Hepatocyte (in vitro differentiated cells): Measurements from ENCODE around the gene CAPN2. TPM values are rescaled to one million over a fixed set of nuclear protein-coding genes. Genes with fewer than 3 reads are reported as not detected.
A peak's percentile ranks its signal among the peaks of the same experiment; 100 is the strongest.

Experiments used
- DNase-seq: peaks from one replicate; pipeline ENCODE4 v3.0.0-alpha.2; 2016; ENCODE audit warnings: low spot score
- H2AFZ ChIP-seq: fragments of 200-600 bp; sonication (generic); 2 replicates; pipeline ENCODE4 v1.6.0; 2016; ENCODE audit warnings: antibody characterized with exemption, mild to moderate bottlenecking
- H3K27ac ChIP-seq: fragments of 200-600 bp; sonication (generic); 2 replicates; pipeline ENCODE4 v1.5.1; 2016; ENCODE audit warnings: mild to moderate bottlenecking
- H3K27me3 ChIP-seq: fragments of 200-600 bp; sonication (generic); 2 replicates; pipeline ENCODE4 v1.6.1; 2016
- H3K36me3 ChIP-seq: fragments of 200-600 bp; sonication (generic); replicated peaks from 2 replicates; pipeline ENCODE4 v1.5.1; 2016; ENCODE audit warnings: low read depth; ENCODE audit not compliant: insufficient read depth
- H3K4me1 ChIP-seq: fragments of 200-600 bp; sonication (generic); 2 replicates; pipeline ENCODE4 v1.5.1; 2016; ENCODE audit warnings: mild to moderate bottlenecking, moderate library complexity; ENCODE audit not compliant: insufficient read depth
- H3K4me2 ChIP-seq: fragments of 200-600 bp; sonication (generic); 2 replicates; pipeline ENCODE4 v1.6.0; 2016
- H3K4me3 ChIP-seq: fragments of 200-600 bp; sonication (generic); 2 replicates; pipeline ENCODE4 v1.5.1; 2016; ENCODE audit warnings: mild to moderate bottlenecking
- H3K79me2 ChIP-seq: fragments of 200-600 bp; sonication (generic); 2 replicates; pipeline ENCODE4 v1.6.0; 2017; ENCODE audit warnings: mild to moderate bottlenecking
- H3K9me2 ChIP-seq: fragments of 200-600 bp; sonication (generic); replicated peaks from 2 replicates; pipeline ENCODE4 v1.6.0; 2017; ENCODE audit warnings: mild to moderate bottlenecking; ENCODE audit not compliant: insufficient read depth
- H3K9me3 ChIP-seq: fragments of 200-600 bp; sonication (generic); 2 replicates; pipeline ENCODE4 v1.5.1; 2016; ENCODE audit warnings: low read depth, mild to moderate bottlenecking
- H4K20me1 ChIP-seq: fragments of 200-600 bp; sonication (generic); 2 replicates; pipeline ENCODE4 v1.6.0; 2016; ENCODE audit warnings: mild to moderate bottlenecking; ENCODE audit not compliant: insufficient read depth, poor library complexity, severe bottlenecking
- EZH2 ChIP-seq: fragments of 200-600 bp; sonication (generic); IDR thresholded peaks from 2 replicates; pipeline ENCODE4 v1.6.1; 2016; ENCODE audit warnings: antibody characterized with exemption, mild to moderate bottlenecking, borderline replicate concordance
- EZH2phosphoT487 ChIP-seq: fragments of 200-600 bp; sonication (generic); IDR thresholded peaks from one replicate; pipeline ENCODE4 v1.6.1; 2018; ENCODE audit warnings: antibody characterized with exemption, mild to moderate bottlenecking, low read depth, moderate library complexity; ENCODE audit not compliant: unreplicated experiment, severe bottlenecking
- WGBS: methylation state at CpG from one replicate; pipeline ENCODE4 v1.1.6; 2016; ENCODE audit warnings: low lambda C conversion rate; ENCODE audit errors: missing lambda C conversion rate; 5-methylcytosine and 5-hydroxymethylcytosine counted together
- polyA plus RNA-seq: library from polyadenylated mRNA; unstranded; fragments of >200 nt; fragmentation: Nextera tagmentation; extraction: Ambion mirVana; gene quantifications from 2 replicates; pipeline ENCODE4 v1.2.1, GENCODE V29; 2016
- total RNA-seq: library from RNA; depleted of rRNA; stranded (reverse); fragments of >200 nt; gene quantifications from 2 replicates; pipeline ENCODE4 v1.2.3, GENCODE V29; 2014
- TF ChIP-seq, protein P1 (sequence below): fragments of 200-600 bp; sonication (generic); IDR thresholded peaks from 2 replicates; pipeline ENCODE4 v1.5.1; 2016; ENCODE audit warnings: antibody characterized with exemption, mild to moderate bottlenecking; ENCODE audit not compliant: poor library complexity

Gene CAPN2
- total and polyA plus RNA-seq, 2 experiments from 2014 or later: 147 to 162 TPM

DNA sequence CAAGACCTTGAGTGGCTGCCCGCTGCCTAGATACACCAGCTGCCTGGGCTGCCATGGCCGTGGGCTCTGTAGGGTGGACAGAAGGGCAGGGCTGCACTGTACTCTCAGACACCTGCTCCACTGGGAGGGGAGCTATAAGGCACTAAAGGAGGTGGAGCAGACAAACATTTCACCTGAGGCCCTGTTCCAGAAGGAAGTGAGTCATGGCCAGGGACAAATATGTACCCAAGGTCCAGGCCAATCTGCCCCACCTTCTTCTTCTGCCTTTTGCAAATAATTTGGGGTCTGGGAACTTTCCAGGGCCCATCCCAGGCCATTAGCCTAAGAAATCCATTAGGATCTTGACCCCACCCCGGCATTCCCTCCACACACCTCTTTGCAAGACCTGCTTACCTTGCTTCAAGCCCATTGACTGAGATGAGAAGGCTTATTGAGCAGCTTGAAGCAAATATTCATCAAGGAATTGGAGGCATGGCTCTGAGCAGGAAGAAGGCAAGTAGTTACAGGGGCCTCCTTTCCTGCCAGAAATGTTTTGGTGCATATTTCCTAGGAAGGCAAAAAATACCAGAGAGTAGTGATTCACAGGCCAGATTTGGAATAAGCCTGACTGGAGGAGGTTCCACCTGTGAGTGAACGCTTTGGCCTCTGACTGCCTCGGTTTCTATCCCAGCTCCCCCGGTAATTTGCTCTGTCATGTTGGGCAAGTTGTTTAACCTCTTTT lies 46.6 kb upstream of the CAPN2 start, which contains the start of gene CAPN8:
Gene CAPN8 (minus strand): TSS at position 110 of the 721 bp plus-strand sequence. CDS start 55 bp downstream, at position 55.
- Histone ChIP-seq H4K20me1 (no peaks in the 10 kb centered on the region), H3K4me1 (no peaks in the 10 kb centered on the region), H3K36me3 (no peaks in the 10 kb centered on the region), H3K27me3 (no peaks in the 10 kb centered on the region), H3K4me3 (no peak within 1 kb of the TSS), H2AFZ (no peak within 1 kb of the TSS), H3K4me2 (peak within 1 kb of the TSS; percentile 57), H3K79me2 (no peaks in the 10 kb centered on the region), H3K9me2 (no peaks in the 10 kb centered on the region), H3K9me3 (no peaks in the 10 kb centered on the region), H3K27ac (peak within 1 kb of the TSS; percentile 90)
- DNase-seq: peak; percentile 56
- TF ChIP-seq EZH2 (no peak), EZH2phosphoT487 (no peak)
- TF ChIP-seq, protein P1, sequence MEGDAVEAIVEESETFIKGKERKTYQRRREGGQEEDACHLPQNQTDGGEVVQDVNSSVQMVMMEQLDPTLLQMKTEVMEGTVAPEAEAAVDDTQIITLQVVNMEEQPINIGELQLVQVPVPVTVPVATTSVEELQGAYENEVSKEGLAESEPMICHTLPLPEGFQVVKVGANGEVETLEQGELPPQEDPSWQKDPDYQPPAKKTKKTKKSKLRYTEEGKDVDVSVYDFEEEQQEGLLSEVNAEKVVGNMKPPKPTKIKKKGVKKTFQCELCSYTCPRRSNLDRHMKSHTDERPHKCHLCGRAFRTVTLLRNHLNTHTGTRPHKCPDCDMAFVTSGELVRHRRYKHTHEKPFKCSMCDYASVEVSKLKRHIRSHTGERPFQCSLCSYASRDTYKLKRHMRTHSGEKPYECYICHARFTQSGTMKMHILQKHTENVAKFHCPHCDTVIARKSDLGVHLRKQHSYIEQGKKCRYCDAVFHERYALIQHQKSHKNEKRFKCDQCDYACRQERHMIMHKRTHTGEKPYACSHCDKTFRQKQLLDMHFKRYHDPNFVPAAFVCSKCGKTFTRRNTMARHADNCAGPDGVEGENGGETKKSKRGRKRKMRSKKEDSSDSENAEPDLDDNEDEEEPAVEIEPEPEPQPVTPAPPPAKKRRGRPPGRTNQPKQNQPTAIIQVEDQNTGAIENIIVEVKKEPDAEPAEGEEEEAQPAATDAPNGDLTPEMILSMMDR: no peak
- 66% methylated on average over 6 of the region's 6 CpGs for WGBS

DNA sequence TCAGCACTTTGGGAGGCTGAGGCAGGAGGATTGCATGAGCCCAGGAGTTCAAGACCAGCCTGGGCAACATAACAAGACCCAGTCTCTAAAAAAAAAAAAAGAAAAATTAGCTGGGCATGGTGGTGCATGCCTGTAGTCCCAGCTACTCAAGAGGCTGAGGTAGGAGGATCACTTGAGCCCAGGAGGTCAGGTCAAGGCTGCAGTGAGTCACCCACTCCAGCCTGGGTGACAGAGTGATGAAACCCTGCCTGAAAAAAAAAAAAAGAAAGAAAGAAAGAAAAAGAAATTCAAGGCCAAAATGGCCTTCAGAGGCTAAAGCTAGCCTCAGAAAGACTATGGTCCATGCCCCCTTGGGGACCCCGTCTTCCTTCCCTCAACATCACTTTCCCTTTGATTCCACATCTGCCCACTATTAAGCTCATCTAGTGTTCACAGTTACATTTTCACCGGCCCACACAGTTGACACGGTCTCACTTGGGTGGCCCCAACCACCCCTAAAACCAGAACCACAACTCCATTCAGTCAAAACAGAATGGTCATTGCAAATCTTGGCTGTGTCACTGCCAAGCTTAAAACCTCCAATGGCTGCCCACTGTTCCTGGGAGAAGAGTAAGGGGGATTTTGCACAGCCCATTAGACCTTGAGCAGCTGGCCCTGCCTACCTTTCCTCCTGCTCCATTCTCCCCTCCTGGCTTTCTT lies 44.7 kb upstream of the CAPN2 start:
- H3K27me3 ChIP-seq: no peaks in the 10 kb centered on the region
- no peaks in the 10 kb centered on the region for H3K9me2 ChIP-seq
- H3K4me2 ChIP-seq: no peak overlapping the region
- WGBS: 95% methylated on average over 3 of the region's 3 CpGs
- DNase-seq: no peak
- no peaks in the 10 kb centered on the region for H3K9me3 ChIP-seq
- no peak overlapping the region for H3K27ac ChIP-seq
- H3K36me3 ChIP-seq: no peaks in the 10 kb centered on the region
- H4K20me1 ChIP-seq: no peaks in the 10 kb centered on the region
- H3K79me2 ChIP-seq: no peaks in the 10 kb centered on the region
- TF ChIP-seq EZH2 (no peak), EZH2phosphoT487 (no peak)
- TF ChIP-seq, protein P1: no peak
- no peaks in the 10 kb centered on the region for H3K4me1 ChIP-seq
- no peak overlapping the region for H3K4me3 ChIP-seq
- H2AFZ ChIP-seq: no peak overlapping the region

DNA sequence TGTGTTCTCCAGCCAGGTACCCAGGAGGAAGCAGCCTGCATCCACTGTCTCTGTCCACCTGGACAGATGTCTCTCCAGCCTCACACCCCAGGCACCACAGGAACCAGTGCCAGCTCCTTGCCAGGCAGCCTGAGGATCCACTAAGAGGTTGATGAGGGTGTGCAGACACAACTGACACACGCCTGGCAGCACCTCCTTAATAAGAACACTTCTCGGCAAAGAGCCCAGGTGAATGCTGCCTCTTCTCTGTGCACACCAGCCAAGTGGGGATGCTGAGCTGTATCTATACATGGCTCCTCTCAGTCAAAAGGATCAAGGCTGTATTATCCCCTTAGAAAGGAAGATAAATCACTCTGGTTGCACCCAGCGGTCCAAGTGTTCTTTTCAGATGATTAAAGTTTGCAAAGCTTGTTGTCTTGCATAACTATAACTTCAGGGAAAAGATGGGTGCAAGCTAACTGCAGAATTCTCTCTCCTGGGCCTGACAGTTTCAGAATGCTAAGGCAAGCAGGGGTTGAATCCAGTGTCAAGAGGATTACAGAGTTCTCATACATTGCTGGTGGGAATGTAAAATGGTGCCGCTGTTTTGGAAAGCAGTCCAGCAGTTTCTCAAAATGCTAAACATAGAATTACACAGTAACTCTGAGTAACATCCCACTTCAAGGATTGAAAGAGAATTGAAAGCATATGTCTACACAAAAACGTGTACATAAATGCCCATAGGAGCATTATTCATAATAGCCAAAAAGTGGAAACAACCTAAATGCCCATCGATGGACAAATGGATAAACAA lies 43.1 kb upstream of the CAPN2 start:
- Histone ChIP-seq H2AFZ (no peak overlapping the region), H3K79me2 (no peaks in the 10 kb centered on the region), H4K20me1 (no peaks in the 10 kb centered on the region), H3K9me3 (no peaks in the 10 kb centered on the region), H3K27ac (no peak overlapping the region), H3K36me3 (no peaks in the 10 kb centered on the region), H3K4me3 (no peak overlapping the region), H3K4me1 (no peaks in the 10 kb centered on the region), H3K9me2 (no peaks in the 10 kb centered on the region), H3K4me2 (no peak overlapping the region), H3K27me3 (no peaks in the 10 kb centered on the region)
- WGBS: 83% methylated on average over 6 of the region's 6 CpGs
- TF ChIP-seq, protein P1: no peak
- no peak for TF ChIP-seq EZH2
- no peak for TF ChIP-seq EZH2phosphoT487
- no peak for DNase-seq
